Vagina (tissue), 2 donors: ENCODE measurements around the gene NOP10.

Experiments used
- POLR2A ChIP-seq, 2 donors: fragments of 450-650 bp; IDR thresholded peaks; one replicate each; pipeline ENCODE4 v1.6.1; 2017; ENCODE audit warnings: antibody characterized with exemption in 2 of 2, mild to moderate bottlenecking in 2 of 2, moderate library complexity in 2 of 2
- POLR2AphosphoS5 ChIP-seq, 2 donors: sonication (generic); formaldehyde crosslinking; IDR thresholded peaks; one replicate each; pipeline ENCODE4 v1.9.0; 2017; ENCODE audit warnings: antibody characterized with exemption in 2 of 2, mild to moderate bottlenecking in 2 of 2, low read depth in 1 of 2; ENCODE audit not compliant: insufficient read depth in 1 of 2
- TF ChIP-seq, protein P1 (sequence below), 3 experiments: fragments of 450-650 bp in 2 of 3; fragments of 200-600 bp in 1 of 3; sonication (generic) in 1 of 3; IDR thresholded peaks; one replicate each; pipeline ENCODE4 v1.5.1; 2017 to 2019; ENCODE audit warnings: antibody characterized with exemption in 3 of 3, mild to moderate bottlenecking in 2 of 3, moderate library complexity in 2 of 3

DNA sequence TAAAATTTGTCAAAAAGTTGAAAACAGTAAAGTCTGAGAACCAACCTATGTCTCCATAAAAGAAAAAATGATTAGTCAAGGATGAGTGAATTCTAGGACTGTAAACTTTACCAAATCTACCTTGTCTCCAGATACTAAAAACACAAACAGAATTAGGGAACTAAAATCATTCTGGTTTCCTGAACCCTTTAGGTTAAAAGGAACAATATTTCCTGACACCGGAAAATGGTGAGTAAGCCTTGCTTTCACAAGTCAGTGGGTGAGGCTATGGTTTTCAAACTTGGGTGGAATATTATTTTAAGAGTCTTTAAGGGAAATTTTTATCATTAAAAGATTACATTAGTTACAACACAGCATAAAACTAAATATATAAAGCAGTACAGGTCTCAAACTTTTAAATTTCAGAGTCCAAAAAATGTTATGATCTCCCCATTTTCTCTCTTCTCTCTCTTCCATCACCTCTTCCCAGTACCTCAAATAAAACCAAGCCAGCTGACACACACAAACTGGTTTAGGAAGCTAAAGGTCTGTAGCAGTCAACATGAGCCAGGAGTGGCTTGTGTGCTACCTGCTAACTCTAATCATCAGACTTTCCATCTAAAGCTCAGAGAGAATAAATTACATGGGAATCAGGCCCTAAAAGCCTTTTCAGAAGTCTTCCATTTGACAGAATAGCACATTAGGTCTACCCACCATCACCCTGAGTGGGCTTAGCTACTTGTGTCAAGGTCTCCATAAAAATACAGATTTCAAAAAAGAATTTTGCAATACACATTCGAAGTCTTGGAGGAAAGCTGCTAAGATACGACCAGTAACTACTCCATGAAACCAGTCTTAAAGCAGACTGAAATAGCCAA, 7.5 kb downstream of the NOP10 start:
- TF ChIP-seq, protein P1, sequence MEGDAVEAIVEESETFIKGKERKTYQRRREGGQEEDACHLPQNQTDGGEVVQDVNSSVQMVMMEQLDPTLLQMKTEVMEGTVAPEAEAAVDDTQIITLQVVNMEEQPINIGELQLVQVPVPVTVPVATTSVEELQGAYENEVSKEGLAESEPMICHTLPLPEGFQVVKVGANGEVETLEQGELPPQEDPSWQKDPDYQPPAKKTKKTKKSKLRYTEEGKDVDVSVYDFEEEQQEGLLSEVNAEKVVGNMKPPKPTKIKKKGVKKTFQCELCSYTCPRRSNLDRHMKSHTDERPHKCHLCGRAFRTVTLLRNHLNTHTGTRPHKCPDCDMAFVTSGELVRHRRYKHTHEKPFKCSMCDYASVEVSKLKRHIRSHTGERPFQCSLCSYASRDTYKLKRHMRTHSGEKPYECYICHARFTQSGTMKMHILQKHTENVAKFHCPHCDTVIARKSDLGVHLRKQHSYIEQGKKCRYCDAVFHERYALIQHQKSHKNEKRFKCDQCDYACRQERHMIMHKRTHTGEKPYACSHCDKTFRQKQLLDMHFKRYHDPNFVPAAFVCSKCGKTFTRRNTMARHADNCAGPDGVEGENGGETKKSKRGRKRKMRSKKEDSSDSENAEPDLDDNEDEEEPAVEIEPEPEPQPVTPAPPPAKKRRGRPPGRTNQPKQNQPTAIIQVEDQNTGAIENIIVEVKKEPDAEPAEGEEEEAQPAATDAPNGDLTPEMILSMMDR (IDR thresholded peaks at IDR 0.05), result no peak
- TF ChIP-seq POLR2A (IDR thresholded peaks at IDR 0.05) (no peak), POLR2AphosphoS5 (IDR thresholded peaks at IDR 0.05; ENCODE audit: insufficient read depth in 1 of 2, low read depth in 1 of 2) (peak in 1 of 2 donors; percentile 46)
